Measurements from ENCODE around the gene CHRD. TPM values are rescaled to one million over a fixed set of nuclear protein-coding genes. Genes with fewer than 3 reads are reported as not detected.

The CHRD gene
- polyA plus RNA-seq, 1 experiment = 1.5 TPM

DNA sequence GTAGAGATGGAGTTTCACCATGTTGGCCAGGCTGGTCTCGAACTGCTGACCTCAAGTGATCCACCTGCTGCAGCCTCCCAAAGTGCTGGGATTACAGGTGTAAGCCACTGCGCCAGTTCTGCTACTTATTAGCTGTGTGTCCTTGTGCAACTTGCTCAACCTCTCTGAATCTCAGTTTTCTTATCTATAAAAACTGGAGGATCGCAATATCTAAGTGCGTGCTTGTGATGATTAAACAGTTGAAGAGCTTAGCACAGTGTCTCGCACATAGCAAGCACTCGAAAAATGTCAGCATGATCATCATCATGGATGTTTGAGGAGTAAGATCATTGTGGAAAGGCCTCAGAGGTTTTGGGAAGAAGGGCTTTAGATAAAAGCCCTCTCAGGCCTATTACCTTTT is 29.2 kb upstream of the CHRD start:
- DNase-seq (ENCODE audit: low read depth) = no peak
- no peak overlapping the region for H3K4me3 ChIP-seq (ENCODE audit: low read depth, low read length)
- peaks cover 5% of the 10 kb centered on the region for H3K36me3 ChIP-seq (ENCODE audit: control insufficient read depth, insufficient read depth, low read length)
- no peaks in the 10 kb centered on the region for H3K27me3 ChIP-seq (ENCODE audit: control insufficient read depth, insufficient read depth, low read length)
- TF ChIP-seq, protein P1, sequence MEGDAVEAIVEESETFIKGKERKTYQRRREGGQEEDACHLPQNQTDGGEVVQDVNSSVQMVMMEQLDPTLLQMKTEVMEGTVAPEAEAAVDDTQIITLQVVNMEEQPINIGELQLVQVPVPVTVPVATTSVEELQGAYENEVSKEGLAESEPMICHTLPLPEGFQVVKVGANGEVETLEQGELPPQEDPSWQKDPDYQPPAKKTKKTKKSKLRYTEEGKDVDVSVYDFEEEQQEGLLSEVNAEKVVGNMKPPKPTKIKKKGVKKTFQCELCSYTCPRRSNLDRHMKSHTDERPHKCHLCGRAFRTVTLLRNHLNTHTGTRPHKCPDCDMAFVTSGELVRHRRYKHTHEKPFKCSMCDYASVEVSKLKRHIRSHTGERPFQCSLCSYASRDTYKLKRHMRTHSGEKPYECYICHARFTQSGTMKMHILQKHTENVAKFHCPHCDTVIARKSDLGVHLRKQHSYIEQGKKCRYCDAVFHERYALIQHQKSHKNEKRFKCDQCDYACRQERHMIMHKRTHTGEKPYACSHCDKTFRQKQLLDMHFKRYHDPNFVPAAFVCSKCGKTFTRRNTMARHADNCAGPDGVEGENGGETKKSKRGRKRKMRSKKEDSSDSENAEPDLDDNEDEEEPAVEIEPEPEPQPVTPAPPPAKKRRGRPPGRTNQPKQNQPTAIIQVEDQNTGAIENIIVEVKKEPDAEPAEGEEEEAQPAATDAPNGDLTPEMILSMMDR (IDR thresholded peaks at IDR 0.05; ENCODE audit: insufficient read depth, low read depth, low read length) = no peak
- ChIA-PET CTCF (interaction anchor here (1.0 kb wide), 1 partner anchor 163 kb away, joined by 4 read pairs; no protein-coding TSS in a partner anchor), POLR2A (no interaction called here)

DNA sequence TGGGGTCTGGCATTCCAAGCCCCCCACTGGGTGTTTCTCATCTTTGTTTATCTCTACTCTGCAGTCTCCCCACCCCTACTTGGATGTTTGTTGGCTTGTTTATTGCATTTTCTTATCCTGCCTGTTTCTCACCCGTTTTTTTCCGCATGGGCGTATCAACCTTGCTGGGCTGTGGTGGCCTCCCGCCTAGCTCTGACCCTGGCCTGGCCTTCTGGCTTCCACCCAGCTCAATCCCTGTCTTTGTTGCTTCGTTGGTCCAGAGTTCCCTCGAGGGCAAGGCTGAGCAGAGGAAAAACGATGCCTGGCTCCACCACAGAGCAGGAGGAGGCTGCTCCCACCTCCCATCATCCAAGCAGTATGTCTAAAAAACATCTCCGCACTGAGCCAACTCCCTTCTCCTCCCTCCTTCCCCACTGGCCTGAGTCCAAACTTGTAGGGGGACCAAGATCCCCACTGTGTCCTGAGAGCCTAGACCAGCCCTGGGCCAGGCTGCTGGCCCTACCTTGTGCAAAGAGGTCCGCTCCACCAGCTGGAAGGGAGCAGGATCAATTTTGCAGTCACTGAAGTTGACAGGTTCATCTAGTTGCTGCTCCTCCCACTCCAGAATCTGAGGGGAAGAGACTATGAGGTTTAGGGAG is 28.2 kb upstream of the CHRD start:
- ChIA-PET POLR2A (no interaction called here), CTCF (interaction anchor here (1.0 to 4.9 kb wide), 2 partner anchors 10 to 162 kb away, joined by 4 to 65 read pairs; partner anchors contain the start of gene FAM131A)
- Histone ChIP-seq H3K27me3 (ENCODE audit: control insufficient read depth, insufficient read depth, low read length) (no peaks in the 10 kb centered on the region), H3K36me3 (ENCODE audit: control insufficient read depth, insufficient read depth, low read length) (peaks cover 6% of the 10 kb centered on the region), H3K4me3 (ENCODE audit: low read depth, low read length) (no peak overlapping the region)
- TF ChIP-seq, protein P1 (IDR thresholded peaks at IDR 0.05; ENCODE audit: insufficient read depth, low read depth, low read length) = no peak
- DNase-seq (ENCODE audit: low read depth) = no peak

DNA sequence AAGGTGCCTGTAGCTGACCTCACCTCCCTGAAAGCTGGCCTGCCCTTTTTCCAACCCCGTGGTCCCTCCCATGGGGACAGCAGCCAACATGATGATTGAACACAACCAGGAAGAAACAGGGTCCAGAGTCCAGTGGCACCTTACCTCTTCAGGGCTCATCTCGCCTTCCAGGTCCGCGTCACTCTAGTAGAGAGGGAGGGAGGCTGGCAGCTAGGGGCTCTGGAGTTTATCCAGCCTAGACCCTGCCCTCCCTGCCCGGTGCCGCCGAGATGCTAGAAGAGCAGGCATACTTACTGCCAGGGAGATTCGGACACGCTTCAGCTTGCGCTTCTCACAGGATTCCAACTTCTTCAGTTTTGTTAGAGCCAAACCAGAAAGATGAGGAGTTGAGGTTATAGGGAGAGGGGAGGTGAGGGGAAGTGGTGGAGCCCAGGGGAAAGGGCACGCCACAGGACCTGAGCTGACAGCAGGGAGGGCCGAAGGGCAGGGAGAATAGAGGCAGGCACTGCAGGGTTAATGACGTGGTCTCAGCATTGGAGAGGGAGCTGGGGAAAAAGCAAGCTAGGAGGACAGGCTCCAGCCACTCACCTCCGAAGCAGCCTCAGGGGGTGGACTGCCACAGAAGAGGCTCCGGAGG is 27.6 kb upstream of the CHRD start:
- Histone ChIP-seq H3K27me3 (ENCODE audit: control insufficient read depth, insufficient read depth, low read length) (no peaks in the 10 kb centered on the region), H3K36me3 (ENCODE audit: control insufficient read depth, insufficient read depth, low read length) (peaks cover 7% of the 10 kb centered on the region), H3K4me3 (ENCODE audit: low read depth, low read length) (no peak overlapping the region)
- POLR2A ChIA-PET = no interaction called here
- CTCF ChIA-PET = interaction anchor here (0.7 to 4.9 kb wide), 4 partner anchors 11 to 189 kb away, joined by 3 to 65 read pairs (median 3); partner anchors contain the start of gene FAM131A
- DNase-seq (ENCODE audit: low read depth) = no peak
- TF ChIP-seq, protein P1 (IDR thresholded peaks at IDR 0.05; ENCODE audit: insufficient read depth, low read depth, low read length) = no peak

- TF ChIP-seq, protein P1 (IDR thresholded peaks at IDR 0.05; ENCODE audit: insufficient read depth, low read depth, low read length) = no peak
- no peak overlapping the region for H3K4me3 ChIP-seq (ENCODE audit: low read depth, low read length)
- POLR2A ChIA-PET = no interaction called here
- no peak for DNase-seq (ENCODE audit: low read depth)
- H3K27me3 ChIP-seq (ENCODE audit: control insufficient read depth, insufficient read depth, low read length) = no peaks in the 10 kb centered on the region
- CTCF ChIA-PET = interaction anchor here (0.7 to 4.9 kb wide), 12 partner anchors 11 to 335 kb away, joined by 3 to 65 read pairs (median 4); partner anchors contain the start of genes ABCC5, EPHB3 and FAM131A
- H3K36me3 ChIP-seq (ENCODE audit: control insufficient read depth, insufficient read depth, low read length) = peaks cover 7% of the 10 kb centered on the region
Measured at GRCh38 chr3:184352897-184353545, 26.8 kb upstream of the CHRD start.

- CTCF ChIA-PET = interaction anchor here (0.5 to 4.9 kb wide), 12 partner anchors 12 to 336 kb away, joined by 3 to 65 read pairs (median 4); partner anchors contain the start of genes ABCC5, EPHB3 and FAM131A
- TF ChIP-seq, protein P1 (IDR thresholded peaks at IDR 0.05; ENCODE audit: insufficient read depth, low read depth, low read length) = no peak
- POLR2A ChIA-PET = no interaction called here
- Histone ChIP-seq H3K27me3 (ENCODE audit: control insufficient read depth, insufficient read depth, low read length) (no peaks in the 10 kb centered on the region), H3K36me3 (ENCODE audit: control insufficient read depth, insufficient read depth, low read length) (peaks cover 7% of the 10 kb centered on the region), H3K4me3 (ENCODE audit: low read depth, low read length) (no peak overlapping the region)
- DNase-seq (ENCODE audit: low read depth) = no peak
Measured at GRCh38 chr3:184353546-184353941, 26.3 kb upstream of the CHRD start.
